IMR-90 (cell line): ENCODE measurements around the gene FIBCD1. TPM values are rescaled to one million over a fixed set of nuclear protein-coding genes. Genes with fewer than 3 reads are reported as not detected.
A peak's percentile ranks its signal among the peaks of the same experiment; 100 is the strongest.

Source experiments
- ATAC-seq: fragments of 200-7000 bp; cut with Tn5 transposase; 2 replicates; pipeline ENCODE4 v1.9.1; 2020; ENCODE audit warnings: low read depth, mild to moderate bottlenecking, moderate library complexity
- BruUV-seq: library from RNA; stranded (reverse); fragments of 400-500 nt; replicated peaks from 2 replicates; lab custom pipeline; 2021; lab: Mats Ljungman, UMichigan
- CTCF ChIA-PET: fragments of 300-600 bp; formaldehyde crosslinking; extraction: SDS; loops from one replicate; lab custom pipeline; 2021; ENCODE audit warnings: antibody characterized with exemption; lab: Yijun Ruan, JAX
- POLR2A ChIA-PET: fragments of 300-600 bp; sonication (Branson Sonifier 250); formaldehyde crosslinking; loops from one replicate; lab custom pipeline; 2022; ENCODE audit warnings: antibody characterized with exemption; ENCODE audit not compliant: unreplicated experiment; lab: Charles Lee
- DNase-seq: peaks from one replicate; pipeline ENCODE4 v3.0.0; 2013
- H2AFZ ChIP-seq: replicated peaks from 2 replicates; pipeline ENCODE3; 2013; ENCODE audit warnings: low read length, mild to moderate bottlenecking; ENCODE audit not compliant: poor library complexity
- H2AK5ac ChIP-seq: 2 replicates; pipeline ENCODE4 v1.6.1; 2013; ENCODE audit warnings: low read depth, low read length, inconsistent platforms
- H2AK9ac ChIP-seq: replicated peaks from 2 replicates; pipeline ENCODE3; 2013; ENCODE audit warnings: mild to moderate bottlenecking, low read depth, low read length, moderate library complexity; ENCODE audit not compliant: poor library complexity
- H2BK120ac ChIP-seq: 2 replicates; pipeline ENCODE4 v1.6.1; 2013; ENCODE audit warnings: low read depth, low read length, inconsistent platforms
- H2BK15ac ChIP-seq: 3 replicates; pipeline ENCODE4 v1.6.1; 2013; ENCODE audit warnings: low read depth, low read length, inconsistent platforms
- H2BK20ac ChIP-seq: 2 replicates; pipeline ENCODE4 v1.6.1; 2013; ENCODE audit warnings: low read depth, mild to moderate bottlenecking, inconsistent platforms, low read length, moderate library complexity
- H2BK5ac ChIP-seq: 2 replicates; pipeline ENCODE4 v1.6.1; 2013; ENCODE audit warnings: mild to moderate bottlenecking, low read depth, low read length, inconsistent platforms; ENCODE audit not compliant: poor library complexity, severe bottlenecking
- H3K14ac ChIP-seq: replicated peaks from 2 replicates; pipeline ENCODE4 v1.6.1; 2013; ENCODE audit warnings: low read depth, low read length, inconsistent platforms
- H3K18ac ChIP-seq: 2 replicates; pipeline ENCODE4 v1.6.1; 2013; ENCODE audit warnings: low read depth, low read length, control low read depth
- H3K23ac ChIP-seq: 2 replicates; pipeline ENCODE4 v1.6.1; 2013; ENCODE audit warnings: low read depth, low read length, inconsistent platforms
- H3K27ac ChIP-seq: 2 replicates; pipeline ENCODE4 v1.5.1; 2013; ENCODE audit warnings: mild to moderate bottlenecking, control low read depth, low read length; ENCODE audit not compliant: insufficient read depth
- H3K27me3 ChIP-seq: 2 replicates; pipeline ENCODE4 v1.6.1; 2013; ENCODE audit warnings: low read length; ENCODE audit not compliant: control insufficient read depth, insufficient read depth
- H3K36me3 ChIP-seq: 2 replicates; pipeline ENCODE4 v1.6.1; 2013; ENCODE audit warnings: low read length, mixed read lengths; ENCODE audit not compliant: control insufficient read depth, insufficient read depth
- H3K4ac ChIP-seq: 2 replicates; pipeline ENCODE4 v1.6.1; 2013; ENCODE audit warnings: low read depth, low read length, inconsistent platforms
- H3K4me1 ChIP-seq: 2 replicates; pipeline ENCODE4 v1.6.1; 2013; ENCODE audit warnings: low read length, mixed read lengths; ENCODE audit not compliant: control insufficient read depth, insufficient read depth
- H3K4me2 ChIP-seq: 2 replicates; pipeline ENCODE4 v1.6.1; 2013; ENCODE audit warnings: low read depth, mild to moderate bottlenecking, control low read depth, low read length, moderate library complexity
- H3K4me3 ChIP-seq: 2 replicates; pipeline ENCODE4 v1.5.1; 2013; ENCODE audit warnings: low read depth, mild to moderate bottlenecking, control low read depth, low read length, moderate library complexity; ENCODE audit not compliant: insufficient read depth
- H3K56ac ChIP-seq: 2 replicates; pipeline ENCODE4 v1.6.1; 2013; ENCODE audit warnings: low read length, inconsistent platforms; ENCODE audit not compliant: insufficient read depth; ENCODE audit errors: extremely low read depth
- H3K79me1 ChIP-seq, 2 experiments: 2 replicates each; pipeline ENCODE4 v1.6.1; 2013; ENCODE audit warnings: low read length in 2 of 2, inconsistent platforms in 1 of 2, low read depth in 1 of 2
- H3K9ac ChIP-seq: 2 replicates; pipeline ENCODE4 v1.6.1; 2013; ENCODE audit warnings: low read depth, low read length, control low read depth
- H3K9me1 ChIP-seq: 2 replicates; pipeline ENCODE4 v1.6.1; 2013; ENCODE audit warnings: low read length, inconsistent platforms; ENCODE audit not compliant: insufficient read depth
- H3K9me3 ChIP-seq: 2 replicates; pipeline ENCODE4 v1.6.1; 2013; ENCODE audit warnings: low read length; ENCODE audit not compliant: control insufficient read depth, insufficient read depth
- H4K20me1 ChIP-seq: 2 replicates; pipeline ENCODE4 v1.6.1; 2013; ENCODE audit warnings: low read length, inconsistent platforms; ENCODE audit not compliant: insufficient read depth
- H4K5ac ChIP-seq: 2 replicates; pipeline ENCODE4 v1.6.1; 2013; ENCODE audit warnings: mild to moderate bottlenecking, low read depth, low read length, control low read depth
- H4K8ac ChIP-seq, 2 experiments: 2 replicates each; pipeline ENCODE4 v1.6.1; 2013; ENCODE audit warnings: low read depth in 2 of 2, low read length in 2 of 2, control low read depth in 1 of 2, inconsistent platforms in 1 of 2
- H4K91ac ChIP-seq: 2 replicates; pipeline ENCODE4 v1.6.1; 2013; ENCODE audit warnings: low read depth, low read length, inconsistent platforms; ENCODE audit not compliant: insufficient read depth
- MAFK ChIP-seq: IDR thresholded peaks from 2 replicates; pipeline ENCODE4 v1.6.1; 2012; ENCODE audit warnings: low read depth, low read length, improper control_type of control experiment
- MAZ ChIP-seq: IDR thresholded peaks from 2 replicates; pipeline ENCODE4 v1.6.1; 2012; ENCODE audit warnings: low read depth, mild to moderate bottlenecking, low read length, improper control_type of control experiment, moderate library complexity, borderline replicate concordance
- WGBS, 2 experiments: methylation state at CpG; one replicate each; pipeline versions ENCODE4 v1.1.5 to v1.1.7; 2013; ENCODE audit warnings: missing lambda C conversion rate in 2 of 2; ENCODE audit not compliant: insufficient read length in 1 of 2; ENCODE audit errors: extremely low coverage in 2 of 2; 5-methylcytosine and 5-hydroxymethylcytosine counted together
- dilution Hi-C: fragments of 300-500 bp; cut with HindIII; formaldehyde crosslinking; loops from one replicate; pipeline ENCODE4 v1.14.3; 2018; ENCODE audit warnings: low sequenced_read_pairs; ENCODE audit not compliant: unreplicated experiment
- in situ Hi-C: fragments of 300-500 bp; cut with MboI; formaldehyde crosslinking; loops from 3 replicates; pipeline ENCODE4 v1.14.3; 2019; ENCODE audit warnings: low sequenced_read_pairs, inconsistent platforms, mixed read lengths
- intact Hi-C: fragments of 100-400 bp; cut with micrococcal nuclease; formaldehyde crosslinking; loops from 2 replicates; pipeline ENCODE4 v1.10.0; 2022
- polyA plus RNA-seq, 3 experiments: library from polyadenylated mRNA; depleted of rRNA; stranded (reverse); fragments of >200 nt; gene quantifications; 2 replicates each; pipeline ENCODE4 v1.2.3, GENCODE V29; 2012; ENCODE audit warnings: low replicate concordance in 1 of 3
- total RNA-seq: library from RNA; depleted of rRNA; stranded (reverse); fragments of >200 nt; gene quantifications from 2 replicates; pipeline ENCODE4 v1.2.3, GENCODE V29; 2012

FIBCD1 gene
- total and polyA plus RNA-seq, 2 of the 4 experiments (the other 2 are of a cell fraction): 1.1 to 10.1 TPM

GRCh38 chr9:130965680-130966079 is 26.6 kb upstream of the FIBCD1 start:
- in situ Hi-C loops: no loop called here
- 88% methylated on average over 4 of the region's 7 CpGs; no CpG with 5 or more reads in 1 of the 2 experiments for WGBS, 2 experiments

More at GRCh38 chr9:130965680-130966079, 26.6 kb upstream of the FIBCD1 start:
- no peak for ATAC-seq
- ChIA-PET CTCF (no interaction called here), POLR2A (no interaction called here)
- Histone ChIP-seq H3K23ac (no peak overlapping the region), H3K14ac (no peak overlapping the region), H2BK120ac (no peak overlapping the region), H3K4me1 (peaks cover 10% of the 10 kb centered on the region), H3K36me3 (no peaks in the 10 kb centered on the region), H2BK15ac (no peak overlapping the region), H3K79me1 (no peaks in the 10 kb centered on the region), H4K20me1 (no peaks in the 10 kb centered on the region), H4K91ac (no peak overlapping the region), H3K4ac (no peak overlapping the region), H3K27ac (no peak overlapping the region), H2AK5ac (peak overlapping the region; percentile 56; the same call in 1 of the 2 replicates), H3K18ac (no peak overlapping the region), H2BK20ac (no peak overlapping the region), H2AK9ac (no peak overlapping the region), H3K4me3 (no peak overlapping the region), H4K5ac (no peak overlapping the region), H3K56ac (no peak overlapping the region), H3K4me2 (no peak overlapping the region), H4K8ac (no peak overlapping the region), H3K9me1 (peaks cover 13% of the 10 kb centered on the region), H2AFZ (no peak overlapping the region), H3K9ac (no peak overlapping the region), H2BK5ac (no peak overlapping the region), H3K9me3 (peaks cover 3% of the 10 kb centered on the region; the same call in 1 of the 2 replicates), H3K27me3 (0 out of 2 replicates have a peak, but pooled peaks cover 1% of the 10 kb centered on the region)
- intact Hi-C loops: no loop called here
- TF ChIP-seq MAFK: no peak
- no peak for TF ChIP-seq MAZ
- dilution Hi-C loops: no loop called here
- DNase-seq: no peak
- no TSS peak for BruUV-seq
